Measurements from ENCODE around the gene MRGPRD.

Gene MRGPRD

GRCh38 chr11:68946416-68947090, 34.2 kb downstream of the MRGPRD start:
- DNase-seq (ENCODE audit: low read depth in 2 of 2) = no peak

GRCh38 chr11:68942751-68943271, 38.0 kb downstream of the MRGPRD start:
- no peak for DNase-seq (ENCODE audit: low read depth in 2 of 2)

GRCh38 chr11:68942095-68942620, 38.6 kb downstream of the MRGPRD start:
- no peak for DNase-seq (ENCODE audit: low read depth in 2 of 2)

GRCh38 chr11:68941324-68942094, 39.3 kb downstream of the MRGPRD start:
- no peak for DNase-seq (ENCODE audit: low read depth in 2 of 2)

- DNase-seq (ENCODE audit: low read depth in 2 of 2) = no peak
Observed at GRCh38 chr11:68940651-68941323, 40.0 kb downstream of the MRGPRD start.

GRCh38 chr11:68939583-68940555, 40.9 kb downstream of the MRGPRD start:
- DNase-seq (ENCODE audit: low read depth in 2 of 2) = no peak

- no peak for DNase-seq (ENCODE audit: low read depth in 2 of 2)
Observed at GRCh38 chr11:68938816-68939582, 41.8 kb downstream of the MRGPRD start.

GRCh38 chr11:68938088-68938487, 42.7 kb downstream of the MRGPRD start:
- no peak for DNase-seq (ENCODE audit: low read depth in 2 of 2)

- no peak for DNase-seq (ENCODE audit: low read depth in 2 of 2)
Observed at GRCh38 chr11:68936676-68937620, 43.8 kb downstream of the MRGPRD start.

- no peak for DNase-seq (ENCODE audit: low read depth in 2 of 2)
Observed at GRCh38 chr11:68936358-68936636, 44.5 kb downstream of the MRGPRD start.

GRCh38 chr11:68935516-68936357, 45.0 kb downstream of the MRGPRD start:
- no peak for DNase-seq (ENCODE audit: low read depth in 2 of 2)

- no peak for DNase-seq (ENCODE audit: low read depth in 2 of 2)
Observed at GRCh38 chr11:68935066-68935465, 45.7 kb downstream of the MRGPRD start.

- DNase-seq (ENCODE audit: low read depth in 2 of 2) = no peak
Observed at GRCh38 chr11:68934666-68935065, 46.1 kb downstream of the MRGPRD start.

- DNase-seq (ENCODE audit: low read depth in 2 of 2) = no peak
Observed at GRCh38 chr11:68934321-68934645, 46.5 kb downstream of the MRGPRD start.

- DNase-seq (ENCODE audit: low read depth in 2 of 2) = no peak
Observed at GRCh38 chr11:68933605-68934320, 47.0 kb downstream of the MRGPRD start.

GRCh38 chr11:68932933-68933577, 47.7 kb downstream of the MRGPRD start:
- DNase-seq (ENCODE audit: low read depth in 2 of 2) = no peak

- no peak for DNase-seq (ENCODE audit: low read depth in 2 of 2)
Observed at GRCh38 chr11:68932358-68932757, 48.4 kb downstream of the MRGPRD start.
